AG09319 (cell line): ENCODE data around the gene CD93.

ENCODE experiments used
- DNase-seq: peaks from one replicate; pipeline ENCODE4 v3.0.0-alpha.2; 2010; ENCODE audit warnings: low read depth; ENCODE audit errors: extremely low read depth
- CTCF ChIP-seq: IDR thresholded peaks from 2 replicates; pipeline ENCODE4 v1.5.1; 2011; ENCODE audit warnings: low read depth, mild to moderate bottlenecking, inconsistent platforms, low read length, moderate library complexity

Gene CD93

DNA sequence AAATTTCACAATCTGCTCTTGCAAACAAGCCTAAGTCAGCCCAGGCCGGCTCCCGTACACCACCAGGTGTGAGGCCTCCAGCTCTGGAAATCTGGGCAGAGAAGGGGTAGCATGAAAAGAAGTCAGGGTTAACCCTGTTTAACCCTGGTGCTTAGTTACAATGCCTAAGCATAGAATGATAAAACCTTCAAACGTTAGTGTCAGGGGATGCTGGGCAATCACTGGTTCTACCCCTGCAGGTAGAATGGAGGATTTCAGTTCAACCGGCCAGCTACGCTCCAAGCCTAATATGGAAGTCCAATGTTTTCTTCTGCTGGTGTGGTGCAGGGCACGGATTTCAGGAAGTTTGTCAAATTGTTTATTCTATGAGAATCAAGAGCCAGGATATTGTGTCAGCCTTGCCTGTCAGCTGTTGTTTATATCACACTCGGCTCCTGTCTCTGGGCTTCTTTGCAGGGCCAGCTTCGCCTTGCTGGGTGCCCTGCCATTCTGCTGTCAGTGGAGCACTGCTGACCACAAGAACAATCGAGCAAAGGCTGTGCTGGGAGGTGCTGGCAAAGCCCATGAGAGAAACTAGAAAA lies 20.2 kb upstream of the CD93 start:
- DNase-seq, result no peak
- no peak; the same call in 1 of the 2 replicates for TF ChIP-seq CTCF

- no peak for TF ChIP-seq CTCF
- no peak for DNase-seq
Observed at GRCh38 chr20:23105193-23105592, 19.1 kb upstream of the CD93 start.

- no peak for DNase-seq
- no peak for TF ChIP-seq CTCF
Observed at GRCh38 chr20:23103284-23104018, 17.3 kb upstream of the CD93 start.

- no peak for DNase-seq
- TF ChIP-seq CTCF, result no peak
Observed at GRCh38 chr20:23101696-23102406, 15.7 kb upstream of the CD93 start.

- DNase-seq, result no peak
- no peak for TF ChIP-seq CTCF
Observed at GRCh38 chr20:23100720-23101107, 14.6 kb upstream of the CD93 start.

GRCh38 chr20:23099791-23100719 lies 13.9 kb upstream of the CD93 start:
- no peak for TF ChIP-seq CTCF
- DNase-seq, result no peak
